GM18517 (cell line): ENCODE measurements around the gene DPP6.

ENCODE experiments used
- ATAC-seq: cut with Tn5 transposase; IDR thresholded peaks from one replicate; pipeline ENCODE4 v1.9.1; 2021; ENCODE audit warnings: mild to moderate bottlenecking, moderate library complexity; ENCODE audit not compliant: unreplicated experiment

The DPP6 gene

DNA sequence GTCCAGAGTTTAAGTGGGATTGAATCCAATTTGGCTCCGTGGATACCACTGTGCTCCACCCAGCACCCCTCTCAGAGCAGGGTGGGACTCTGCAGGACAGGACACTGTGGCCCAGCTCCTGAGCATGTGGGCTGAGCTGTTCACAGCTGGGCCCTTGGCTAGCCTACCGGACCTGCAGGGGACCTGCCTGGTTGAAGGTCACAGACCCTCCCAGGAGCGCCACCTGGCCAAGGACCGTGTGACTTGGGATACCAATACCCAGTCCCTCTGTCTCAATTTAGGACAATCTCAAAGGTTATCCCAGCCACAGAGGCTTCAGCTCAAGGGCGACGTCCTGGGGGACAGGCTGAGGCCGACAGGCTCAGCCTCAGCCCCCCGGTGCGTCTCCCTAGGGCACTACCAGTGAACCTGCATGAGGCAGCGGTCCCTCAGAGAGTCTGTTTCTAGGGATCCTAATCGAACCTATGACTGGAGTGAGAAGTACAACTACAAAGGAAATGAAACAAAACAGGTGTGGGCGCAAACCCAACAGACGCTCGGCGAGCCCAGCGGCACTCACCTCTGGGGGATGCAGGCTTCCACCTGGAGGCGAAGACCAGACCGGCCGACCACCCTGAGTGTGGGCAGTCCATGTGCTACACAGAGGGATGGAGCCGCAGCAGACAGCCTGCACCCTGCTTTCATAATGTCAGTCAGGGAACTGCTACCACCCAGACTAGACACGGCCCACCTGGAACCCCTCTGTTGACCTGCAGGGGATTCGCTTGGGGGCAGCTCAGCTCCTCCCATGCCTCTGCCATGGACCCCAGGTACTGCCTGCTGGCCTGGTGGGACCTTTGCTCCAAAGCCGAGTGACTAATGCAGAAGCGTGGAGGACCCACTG, 847.0 kb downstream of the DPP6 start:
- ATAC-seq: no peak

DNA sequence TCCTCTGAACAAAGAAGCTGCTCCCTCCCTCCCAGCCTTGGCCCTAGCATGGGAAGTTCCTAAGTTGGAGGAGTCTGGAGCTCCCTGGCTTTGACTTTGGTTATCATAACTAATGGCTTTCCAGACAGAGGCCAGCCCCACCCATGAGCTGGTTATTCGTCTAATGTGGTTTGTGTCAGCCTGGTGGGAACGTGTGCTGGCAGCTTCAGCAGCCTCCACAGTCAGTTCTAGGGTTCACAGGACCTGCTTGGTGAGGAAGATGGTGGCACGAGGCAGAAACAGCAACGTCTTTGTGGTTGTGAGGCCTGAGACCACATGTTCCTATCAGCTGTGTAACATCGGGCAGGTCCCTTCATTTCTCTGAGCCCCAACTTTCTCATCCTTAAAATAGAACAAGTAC, 847.7 kb downstream of the DPP6 start:
- no peak for ATAC-seq

DNA sequence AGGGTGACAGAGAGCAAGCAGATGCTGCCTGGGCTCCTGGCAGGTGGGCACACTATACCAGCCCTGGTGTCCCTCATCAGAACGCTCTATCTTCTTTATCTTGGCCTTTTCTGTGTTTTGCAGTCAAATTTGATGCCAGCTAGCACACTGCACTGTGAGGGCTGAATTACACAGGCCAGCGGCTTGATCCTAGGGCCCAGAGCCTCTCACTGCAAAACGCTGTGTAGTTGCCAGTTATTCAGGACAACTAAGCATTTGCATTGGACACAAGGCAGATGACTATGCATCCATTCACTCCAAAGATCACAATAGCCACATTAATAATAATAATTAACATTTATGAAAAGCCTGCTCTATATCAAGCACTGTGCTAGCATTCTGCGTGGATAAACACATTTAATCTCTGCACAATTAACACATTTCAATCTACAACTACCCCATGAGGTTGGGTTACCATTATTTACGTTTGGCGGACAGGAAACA, 850.4 kb downstream of the DPP6 start:
- no peak for ATAC-seq

DNA sequence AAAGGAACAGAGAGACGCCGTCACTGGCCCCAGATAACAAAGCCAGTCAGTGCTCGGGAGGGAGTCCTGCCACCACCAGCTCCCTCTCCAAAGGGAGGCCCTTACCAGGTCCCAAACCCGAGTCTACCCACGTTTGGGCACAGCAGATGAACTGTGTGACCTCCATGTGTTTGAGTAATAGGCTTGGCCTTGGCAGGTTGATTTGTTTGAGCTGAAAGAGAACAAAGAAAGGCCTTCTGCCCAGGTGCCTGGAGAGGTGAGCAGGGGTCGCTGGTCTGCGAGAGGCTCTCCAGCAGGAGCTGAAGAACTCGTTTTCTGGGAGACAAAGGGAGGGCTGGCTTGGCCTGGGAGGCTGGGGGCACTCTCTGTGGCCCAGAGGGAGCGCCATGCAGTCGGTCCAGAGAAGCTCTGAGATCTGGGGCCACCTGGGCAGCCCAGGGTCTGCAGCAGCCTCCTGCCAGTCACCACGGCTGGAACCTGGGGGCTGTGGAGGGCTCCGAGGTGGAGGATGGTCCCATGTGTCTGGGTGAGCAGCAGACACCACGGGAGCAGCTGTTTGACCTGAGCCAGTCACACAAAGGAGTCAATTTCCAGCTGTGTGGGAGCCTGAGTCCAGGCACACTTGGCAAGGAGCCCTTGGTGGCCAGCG, 851.0 kb downstream of the DPP6 start:
- no peak for ATAC-seq

DNA sequence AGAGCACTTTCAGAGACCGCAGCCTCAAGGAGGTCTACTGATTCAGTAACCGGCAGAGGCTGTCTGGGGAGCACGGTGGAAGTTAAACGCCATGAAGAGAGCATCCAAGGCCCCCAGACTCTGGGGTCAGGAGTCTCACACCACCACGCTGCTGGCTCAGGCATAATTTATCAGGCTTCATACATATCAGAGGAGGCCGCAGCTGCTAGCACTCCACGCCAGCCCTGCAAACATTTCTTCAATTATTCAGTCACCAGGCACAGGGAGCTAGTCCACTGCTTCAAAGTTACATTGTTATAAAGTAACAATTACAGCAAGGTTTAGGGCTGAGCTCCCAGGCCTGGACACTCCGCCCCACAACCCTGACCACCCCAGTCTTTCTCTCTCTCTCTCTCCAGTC, 852.9 kb downstream of the DPP6 start:
- no peak for ATAC-seq

DNA sequence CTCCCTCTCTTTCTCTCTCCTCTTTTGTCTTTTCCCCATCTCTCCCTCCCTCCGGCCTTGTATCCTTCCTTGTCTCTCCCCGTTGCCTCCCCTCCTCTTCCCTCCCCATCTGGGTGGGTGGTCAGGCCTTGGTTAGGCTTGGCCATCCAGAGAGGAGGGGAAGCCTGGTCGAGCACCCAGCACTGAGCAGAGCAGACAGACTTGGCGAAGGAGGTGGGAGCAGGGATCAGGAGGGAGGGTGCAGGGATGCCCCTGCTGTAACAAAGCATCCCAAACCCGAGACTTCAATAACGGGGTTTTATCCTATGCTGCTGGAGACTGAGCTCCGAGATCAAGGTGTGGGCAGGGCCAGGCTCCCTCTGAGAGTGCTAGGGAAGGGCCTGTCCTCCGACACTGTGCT, 853.4 kb downstream of the DPP6 start:
- ATAC-seq: no peak

DNA sequence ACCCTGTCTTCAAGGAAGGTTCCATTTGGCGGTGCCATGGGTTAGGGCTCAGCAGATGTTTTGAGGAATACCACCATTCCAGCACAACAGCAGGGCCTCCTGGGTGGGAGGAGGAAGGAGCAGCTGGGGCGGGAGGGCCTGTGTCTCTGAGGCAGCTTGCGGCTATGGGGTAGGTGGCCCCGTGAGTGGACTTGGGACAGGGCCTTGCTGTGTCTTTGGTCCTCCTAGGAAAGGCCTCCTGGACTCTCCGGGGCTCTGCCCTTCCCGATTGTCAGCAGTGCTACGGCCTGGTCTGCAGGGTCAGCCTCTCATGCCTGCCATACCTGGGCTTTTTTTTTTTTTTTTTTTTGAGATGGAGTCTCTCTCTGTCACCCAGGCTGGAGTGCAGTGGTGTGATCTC, 854.0 kb downstream of the DPP6 start:
- no peak for ATAC-seq

DNA sequence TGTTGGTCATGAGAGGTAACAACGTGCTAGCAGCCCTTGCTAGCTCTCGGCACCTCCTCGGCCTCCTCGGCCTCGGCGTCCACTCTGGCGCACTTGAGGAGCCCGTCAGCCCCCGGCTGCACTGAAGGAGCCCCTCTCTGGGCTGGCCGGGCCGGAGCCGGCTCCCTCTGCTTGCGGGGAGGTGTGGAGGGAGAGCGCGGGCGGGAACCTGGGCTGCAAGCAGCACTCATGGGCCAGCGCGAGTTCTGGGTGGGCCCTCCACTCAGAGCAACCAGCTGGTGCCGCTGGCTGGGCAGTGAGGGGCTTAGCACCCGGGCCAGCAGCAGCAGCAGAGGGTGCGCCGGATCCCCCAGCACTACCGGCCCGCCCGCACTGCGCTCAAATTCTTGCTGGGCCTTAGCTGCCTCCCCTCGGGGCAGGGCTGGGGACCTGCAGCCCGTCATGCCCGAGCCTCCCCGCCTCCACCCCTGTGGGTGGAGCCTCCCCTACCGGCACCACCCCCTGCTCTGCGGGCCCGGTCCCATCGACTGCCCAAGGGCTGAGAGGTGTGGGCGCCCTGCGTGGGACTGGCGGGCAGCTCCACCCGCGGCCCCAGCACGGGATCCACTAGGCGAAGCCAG, 854.6 kb downstream of the DPP6 start:
- ATAC-seq: no peak

DNA sequence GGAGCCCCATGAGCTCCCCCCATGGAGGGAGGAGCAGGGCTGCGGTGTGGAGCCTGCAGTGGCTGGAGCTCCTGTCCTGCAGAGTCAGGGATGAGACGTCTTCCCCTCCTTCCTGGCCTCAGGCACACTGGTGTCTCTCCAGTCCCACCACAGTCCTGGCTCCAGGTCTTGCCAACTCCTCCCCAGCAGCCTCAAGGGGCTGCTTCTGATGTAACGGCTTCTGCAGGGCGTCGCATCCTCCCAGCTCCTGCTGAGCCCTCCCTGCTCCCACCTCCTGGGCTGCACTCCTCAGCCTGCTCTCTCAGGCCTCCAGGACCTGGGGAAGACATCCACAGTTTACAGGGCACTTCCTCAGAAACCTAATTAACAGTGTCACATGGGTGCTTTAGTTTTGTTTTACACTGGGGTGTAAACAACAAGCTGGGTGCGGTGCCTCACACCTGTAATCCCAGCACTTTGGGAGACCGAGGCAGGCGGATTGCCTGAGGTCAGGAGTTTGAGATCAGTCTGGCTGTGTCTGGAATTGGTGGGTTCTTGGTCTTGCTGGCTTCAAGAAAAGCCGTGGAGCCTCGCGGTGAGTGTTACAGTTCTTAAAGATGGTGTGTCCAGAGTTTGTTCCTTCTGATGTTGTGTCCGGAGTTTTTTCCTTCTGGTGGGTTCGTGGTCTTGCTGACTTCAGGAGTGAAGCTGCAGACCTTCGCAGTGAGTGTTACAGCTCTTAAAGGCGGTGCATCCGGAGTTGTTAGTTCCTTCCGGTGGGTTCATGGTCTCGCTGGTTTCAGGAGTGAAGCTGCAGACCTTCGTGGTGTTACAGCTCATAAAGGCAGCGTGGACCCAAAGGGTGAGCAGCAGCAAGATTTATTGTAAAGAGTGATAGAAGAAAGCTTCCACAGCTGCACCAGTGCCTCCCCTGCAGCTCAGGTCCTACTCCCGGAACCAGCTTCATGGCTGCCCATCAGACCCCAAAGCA, 855.7 kb downstream of the DPP6 start:
- ATAC-seq: no peak

DNA sequence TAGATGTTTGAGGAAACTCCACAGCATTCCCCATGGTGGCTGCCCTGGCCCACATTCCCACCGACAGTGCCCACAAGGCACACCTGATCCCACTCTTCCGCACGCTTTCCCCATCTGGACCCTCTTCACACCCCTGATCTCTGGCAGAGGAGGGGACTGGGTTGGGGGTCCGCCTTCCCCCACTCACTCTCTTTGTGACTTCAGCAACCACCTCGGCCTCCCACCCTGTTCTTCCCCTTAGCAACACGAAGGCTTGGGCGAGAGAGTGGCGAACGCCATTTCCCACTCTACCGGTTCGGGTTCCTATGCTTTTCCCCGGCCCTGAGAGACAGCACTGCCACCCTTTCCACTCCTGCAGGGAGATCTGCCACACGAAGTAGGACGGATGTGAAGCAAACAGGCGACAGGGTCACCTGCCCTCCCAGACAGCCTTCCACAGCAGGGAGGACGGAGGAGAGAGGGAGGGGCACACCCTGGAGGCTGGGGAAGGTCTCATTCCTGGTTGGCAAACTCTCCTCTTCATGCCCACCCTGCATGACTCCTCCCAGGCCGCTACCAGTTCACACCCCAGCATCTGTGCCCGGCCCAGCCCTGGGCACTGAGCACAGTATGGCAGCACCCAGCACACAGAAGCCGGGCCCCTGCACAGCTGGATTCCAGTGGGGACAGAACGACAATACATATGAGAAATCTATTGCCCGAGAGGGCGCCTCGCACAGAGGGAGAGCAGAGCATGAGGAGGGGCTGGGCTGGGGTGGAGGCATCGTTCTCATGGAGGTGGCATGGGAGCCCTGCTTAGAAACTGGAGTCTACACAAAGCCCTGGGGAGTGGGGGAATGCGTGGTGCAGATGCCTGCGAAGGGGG, 857.3 kb downstream of the DPP6 start:
- no peak for ATAC-seq

DNA sequence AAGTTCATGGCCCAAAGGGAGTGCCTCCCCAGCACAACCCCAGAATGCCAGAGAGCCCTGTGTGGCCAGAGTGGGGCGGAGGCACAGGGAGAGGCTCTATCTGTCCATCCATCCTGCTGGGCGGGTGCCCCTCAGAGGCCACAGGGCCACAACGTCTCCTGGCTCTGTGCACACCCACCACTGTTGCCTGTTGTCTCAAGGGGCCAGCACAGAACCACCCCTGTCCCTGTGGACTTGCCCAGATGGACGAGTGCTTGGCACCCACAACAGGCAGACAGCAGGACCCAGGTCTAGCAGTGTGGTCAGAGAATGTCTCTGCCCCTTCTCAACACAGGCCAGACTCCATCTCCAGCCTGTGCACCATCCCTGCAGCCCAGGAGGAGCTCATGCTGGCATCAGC, 857.9 kb downstream of the DPP6 start:
- ATAC-seq: no peak

DNA sequence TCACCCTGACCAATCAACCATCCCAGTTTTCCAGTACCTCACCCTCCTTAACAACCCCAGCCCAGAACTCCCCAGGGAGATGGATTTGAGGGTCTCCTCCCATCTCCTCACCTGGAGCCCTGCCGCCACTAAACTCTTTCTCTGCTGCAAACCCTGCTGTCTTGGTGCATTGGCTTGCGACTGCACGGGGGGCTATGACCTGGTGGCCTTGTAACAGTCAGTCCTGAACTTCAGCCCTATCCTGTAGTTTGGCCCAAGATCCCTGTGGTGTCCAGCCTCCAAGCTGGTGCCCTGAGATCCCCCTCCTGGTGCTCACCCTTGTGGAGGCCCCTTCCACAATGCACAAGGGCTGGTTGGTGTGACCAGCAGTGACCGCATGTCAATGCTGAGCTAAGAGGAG, 858.8 kb downstream of the DPP6 start:
- no peak for ATAC-seq

DNA sequence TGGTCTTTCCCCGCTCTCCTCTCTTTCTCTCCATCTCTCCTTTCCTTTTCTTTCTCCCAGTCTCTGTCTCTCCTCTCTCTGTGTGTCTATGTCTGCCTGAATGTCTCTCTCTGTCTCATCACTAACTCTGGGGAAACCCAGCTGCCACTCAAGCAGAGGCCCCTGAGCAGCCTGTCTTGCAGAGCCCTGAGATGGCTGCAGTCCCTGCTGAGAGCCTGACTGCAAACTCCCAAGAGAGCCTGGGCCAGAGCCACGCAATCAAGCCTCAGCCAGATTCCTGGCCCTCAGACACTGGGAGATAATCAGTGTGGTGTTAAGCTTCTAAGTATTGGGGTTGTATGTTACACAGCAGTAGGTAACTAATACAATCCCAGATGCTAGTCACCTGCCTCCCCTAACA, 859.2 kb downstream of the DPP6 start:
- no peak for ATAC-seq

DNA sequence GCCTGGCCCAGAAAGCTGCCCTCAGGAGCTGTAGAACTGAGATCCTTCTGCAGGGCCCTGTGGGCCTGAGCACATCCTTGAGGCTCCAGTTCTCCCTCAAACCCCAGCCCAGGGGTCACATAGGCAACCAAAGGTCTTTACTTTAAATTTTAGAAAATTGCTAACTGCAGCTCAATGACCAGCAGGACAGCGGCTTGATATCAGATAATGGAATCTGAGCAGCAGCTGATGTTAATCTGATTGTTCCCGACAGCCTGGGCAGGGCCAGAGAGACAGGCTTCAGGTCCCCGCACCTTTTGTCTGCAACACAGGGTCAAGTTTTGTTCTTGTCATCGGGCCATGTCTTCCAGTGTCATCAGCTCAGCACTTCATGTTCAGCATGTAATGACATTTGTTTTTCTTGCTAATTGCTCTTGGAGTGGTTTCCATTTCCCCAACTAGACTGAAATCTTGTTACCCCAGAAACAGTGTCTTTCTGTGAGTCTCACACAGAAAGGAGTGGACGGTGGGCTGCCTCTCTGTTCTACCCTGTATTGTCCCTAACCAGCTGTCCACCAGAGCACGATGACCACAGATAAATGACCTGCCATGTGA, 859.8 kb downstream of the DPP6 start:
- ATAC-seq: no peak

DNA sequence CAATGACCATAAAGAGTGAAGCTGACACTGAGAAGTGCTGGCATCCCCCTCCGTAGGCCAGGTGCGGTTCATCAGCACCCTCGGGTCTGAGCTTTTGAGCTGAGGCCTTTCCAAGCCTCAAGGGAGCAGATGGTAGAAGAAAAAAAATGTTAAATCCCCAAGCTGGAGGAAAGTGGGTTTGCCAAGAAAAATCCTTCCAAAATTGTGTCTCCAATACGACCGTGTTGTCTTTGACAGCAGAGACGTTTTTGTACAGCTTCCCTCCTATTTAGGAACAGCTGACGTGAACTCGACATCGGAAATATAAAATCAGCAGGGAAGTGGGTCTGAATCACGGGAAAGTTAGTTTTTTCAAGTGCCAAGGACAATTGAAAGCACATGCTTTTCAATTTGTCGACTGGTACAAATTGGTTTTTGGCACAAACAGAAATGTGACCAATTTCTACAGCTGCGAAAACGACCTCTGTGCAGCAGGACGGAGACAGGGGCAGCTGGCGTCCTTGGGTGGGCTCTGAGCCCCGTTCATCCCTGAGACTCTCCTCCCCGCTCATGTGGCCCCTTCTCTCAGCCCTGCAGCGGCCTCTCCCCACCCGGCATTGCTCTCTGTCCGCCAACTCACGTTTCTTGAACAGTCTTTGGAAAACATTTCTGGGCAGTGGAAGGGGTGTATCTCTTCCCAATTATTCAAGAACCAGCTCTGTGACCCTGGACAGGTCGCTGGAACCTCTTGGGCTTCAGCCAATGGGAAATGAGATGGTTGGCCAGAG, 860.9 kb downstream of the DPP6 start:
- ATAC-seq: no peak

DNA sequence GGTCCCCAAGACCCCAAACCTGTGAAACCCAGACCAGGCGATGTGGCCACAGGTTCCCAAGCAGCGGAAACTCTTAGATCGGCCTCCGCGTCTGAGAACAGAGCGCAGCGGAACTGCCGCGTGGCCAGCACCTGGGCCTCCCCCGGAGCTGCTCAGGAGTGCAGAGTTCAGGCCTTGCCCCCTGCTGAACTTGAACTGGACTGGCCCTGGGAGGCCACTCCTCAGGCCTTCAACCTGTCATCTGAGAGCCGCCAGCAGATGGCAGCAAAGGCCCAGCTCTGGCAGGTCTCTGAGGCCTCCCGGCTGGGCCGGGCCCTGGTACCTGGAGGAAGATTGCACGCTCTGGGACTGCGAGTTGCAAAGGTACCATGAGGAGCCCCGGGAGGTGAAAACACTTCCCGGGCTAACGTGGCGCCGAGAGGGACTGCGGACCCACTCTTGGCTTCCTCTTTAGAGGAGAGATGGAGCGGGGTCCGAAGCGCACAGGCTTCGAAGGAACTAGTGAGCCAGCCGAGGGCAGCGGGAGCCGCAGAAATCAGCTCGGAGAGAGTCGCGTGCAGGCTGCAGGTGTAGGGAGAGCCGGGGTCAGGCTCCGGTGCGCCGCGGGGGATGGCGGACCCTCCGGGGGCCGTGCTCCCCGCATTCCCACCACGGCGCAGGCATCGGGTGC, 861.6 kb downstream of the DPP6 start:
- ATAC-seq: peak; percentile 95

DNA sequence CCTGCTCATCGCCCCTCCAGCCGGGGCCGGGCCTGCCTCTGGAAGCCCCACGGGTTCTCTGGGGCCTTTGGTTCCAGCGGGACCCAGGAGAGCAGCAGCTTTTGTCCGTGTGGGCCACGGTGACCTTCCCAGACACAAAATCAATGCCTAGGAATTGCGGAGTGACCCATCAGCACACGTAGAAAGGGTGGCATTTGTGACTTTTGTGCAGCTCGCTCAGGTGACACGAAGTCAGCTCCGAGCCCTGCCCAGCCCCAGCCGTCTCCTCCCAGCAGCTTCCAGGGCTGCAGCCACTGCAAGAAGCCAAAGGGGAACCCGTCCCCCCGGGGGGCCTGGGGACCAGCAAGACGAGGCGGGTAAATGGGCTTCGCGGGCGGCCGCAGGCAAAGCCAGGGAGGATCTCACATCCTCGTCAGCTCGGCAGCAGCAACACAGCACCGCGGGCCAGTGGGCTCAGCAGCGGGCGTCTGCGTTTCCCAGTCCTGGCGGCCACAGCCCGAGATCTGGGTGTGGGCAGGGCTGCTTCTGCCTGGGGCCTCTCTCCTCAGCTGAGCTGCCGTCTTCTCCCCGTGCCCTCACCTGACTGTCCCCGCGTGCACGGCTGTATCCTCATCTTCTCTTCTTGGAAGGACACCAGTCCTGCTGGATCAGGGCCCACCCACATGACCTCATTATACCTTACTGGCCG, 862.3 kb downstream of the DPP6 start:
- no peak for ATAC-seq

DNA sequence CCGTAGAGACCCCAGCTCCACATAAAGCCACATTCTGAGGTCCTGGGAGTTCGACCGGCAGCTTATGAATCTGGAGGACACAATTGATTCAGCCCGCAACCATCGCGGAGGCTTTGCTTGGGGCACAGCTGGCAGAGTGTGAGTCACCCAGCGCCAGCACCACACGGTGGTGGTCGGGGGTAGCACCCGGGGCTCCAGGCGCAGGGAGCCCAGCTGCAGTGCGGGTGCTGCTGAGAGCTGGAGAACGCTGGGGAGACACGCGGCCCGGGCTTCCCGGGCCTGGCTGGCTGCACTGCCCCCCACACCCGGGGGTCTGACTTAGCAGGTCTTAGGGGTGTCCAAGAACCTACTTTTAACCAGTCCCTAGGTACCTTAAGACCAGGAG, 862.8 kb downstream of the DPP6 start:
- ATAC-seq: no peak
